GM23248 (cell line): ENCODE data around the gene C10orf71.

Source experiments
- EZH2 ChIP-seq: fragments of 200-600 bp; sonication (generic); IDR thresholded peaks from 2 replicates; pipeline ENCODE4 v1.6.1; 2018; ENCODE audit warnings: antibody characterized with exemption, mild to moderate bottlenecking; ENCODE audit not compliant: insufficient read depth, poor library complexity, severe bottlenecking
- EZH2phosphoT487 ChIP-seq: fragments of 200-600 bp; sonication (generic); IDR thresholded peaks from 2 replicates; pipeline ENCODE4 v1.6.1; 2018; ENCODE audit warnings: antibody characterized with exemption, moderate library complexity, mild to moderate bottlenecking, low read depth; ENCODE audit not compliant: insufficient read depth

DNA sequence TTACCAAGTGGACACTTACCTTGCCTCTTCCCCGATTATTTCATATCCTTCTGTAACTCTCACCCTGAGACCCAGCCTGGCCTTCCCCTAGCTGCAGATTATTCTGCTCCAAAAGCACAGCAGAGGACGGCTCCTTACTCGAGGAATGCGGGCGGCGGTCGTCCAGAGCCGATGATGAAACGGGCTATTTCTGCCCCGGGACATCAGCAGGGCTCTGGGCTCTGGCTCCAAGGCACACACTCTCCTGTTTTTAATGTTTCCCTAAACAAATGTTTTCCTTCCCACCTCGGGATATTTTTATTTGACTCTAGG, 343 bp upstream of the C10orf71 start:
- TF ChIP-seq EZH2 (no peak), EZH2phosphoT487 (no peak)
